ENCODE data around the gene MS4A4E.

DNA sequence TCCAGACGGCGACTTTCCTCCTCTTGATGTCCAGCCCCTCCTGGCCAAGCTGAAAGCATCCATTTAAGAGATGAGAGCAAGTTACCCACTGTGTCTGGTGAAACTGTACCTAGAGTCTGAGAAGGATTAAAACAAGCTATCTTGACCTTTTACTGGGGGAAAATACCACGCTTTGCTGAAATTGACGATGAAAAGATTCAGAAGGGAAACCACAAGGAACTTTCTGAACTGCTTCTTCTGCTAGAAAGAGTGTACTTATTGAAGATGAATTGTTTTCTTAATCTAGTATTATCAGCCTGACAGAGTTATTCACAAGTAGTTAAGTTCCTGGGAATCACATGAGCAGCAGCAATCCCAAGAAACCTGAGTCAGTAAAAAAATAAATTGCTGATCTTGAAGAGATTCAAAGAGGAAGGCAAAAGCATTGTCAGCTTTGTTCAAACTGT is 47.0 kb downstream of the MS4A4E start:
- TF ChIP-seq, protein P1, sequence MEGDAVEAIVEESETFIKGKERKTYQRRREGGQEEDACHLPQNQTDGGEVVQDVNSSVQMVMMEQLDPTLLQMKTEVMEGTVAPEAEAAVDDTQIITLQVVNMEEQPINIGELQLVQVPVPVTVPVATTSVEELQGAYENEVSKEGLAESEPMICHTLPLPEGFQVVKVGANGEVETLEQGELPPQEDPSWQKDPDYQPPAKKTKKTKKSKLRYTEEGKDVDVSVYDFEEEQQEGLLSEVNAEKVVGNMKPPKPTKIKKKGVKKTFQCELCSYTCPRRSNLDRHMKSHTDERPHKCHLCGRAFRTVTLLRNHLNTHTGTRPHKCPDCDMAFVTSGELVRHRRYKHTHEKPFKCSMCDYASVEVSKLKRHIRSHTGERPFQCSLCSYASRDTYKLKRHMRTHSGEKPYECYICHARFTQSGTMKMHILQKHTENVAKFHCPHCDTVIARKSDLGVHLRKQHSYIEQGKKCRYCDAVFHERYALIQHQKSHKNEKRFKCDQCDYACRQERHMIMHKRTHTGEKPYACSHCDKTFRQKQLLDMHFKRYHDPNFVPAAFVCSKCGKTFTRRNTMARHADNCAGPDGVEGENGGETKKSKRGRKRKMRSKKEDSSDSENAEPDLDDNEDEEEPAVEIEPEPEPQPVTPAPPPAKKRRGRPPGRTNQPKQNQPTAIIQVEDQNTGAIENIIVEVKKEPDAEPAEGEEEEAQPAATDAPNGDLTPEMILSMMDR (IDR thresholded peaks at IDR 0.05) = no peak
- no peak for TF ChIP-seq POLR2A (IDR thresholded peaks at IDR 0.05)
